ENCODE data around the gene LGI4. TPM values are rescaled to one million over a fixed set of nuclear protein-coding genes. Genes with fewer than 3 reads are reported as not detected.

The LGI4 gene
- polyA plus RNA-seq, 3 donors = 2.2 to 3.0 (median 2.3) TPM

DNA sequence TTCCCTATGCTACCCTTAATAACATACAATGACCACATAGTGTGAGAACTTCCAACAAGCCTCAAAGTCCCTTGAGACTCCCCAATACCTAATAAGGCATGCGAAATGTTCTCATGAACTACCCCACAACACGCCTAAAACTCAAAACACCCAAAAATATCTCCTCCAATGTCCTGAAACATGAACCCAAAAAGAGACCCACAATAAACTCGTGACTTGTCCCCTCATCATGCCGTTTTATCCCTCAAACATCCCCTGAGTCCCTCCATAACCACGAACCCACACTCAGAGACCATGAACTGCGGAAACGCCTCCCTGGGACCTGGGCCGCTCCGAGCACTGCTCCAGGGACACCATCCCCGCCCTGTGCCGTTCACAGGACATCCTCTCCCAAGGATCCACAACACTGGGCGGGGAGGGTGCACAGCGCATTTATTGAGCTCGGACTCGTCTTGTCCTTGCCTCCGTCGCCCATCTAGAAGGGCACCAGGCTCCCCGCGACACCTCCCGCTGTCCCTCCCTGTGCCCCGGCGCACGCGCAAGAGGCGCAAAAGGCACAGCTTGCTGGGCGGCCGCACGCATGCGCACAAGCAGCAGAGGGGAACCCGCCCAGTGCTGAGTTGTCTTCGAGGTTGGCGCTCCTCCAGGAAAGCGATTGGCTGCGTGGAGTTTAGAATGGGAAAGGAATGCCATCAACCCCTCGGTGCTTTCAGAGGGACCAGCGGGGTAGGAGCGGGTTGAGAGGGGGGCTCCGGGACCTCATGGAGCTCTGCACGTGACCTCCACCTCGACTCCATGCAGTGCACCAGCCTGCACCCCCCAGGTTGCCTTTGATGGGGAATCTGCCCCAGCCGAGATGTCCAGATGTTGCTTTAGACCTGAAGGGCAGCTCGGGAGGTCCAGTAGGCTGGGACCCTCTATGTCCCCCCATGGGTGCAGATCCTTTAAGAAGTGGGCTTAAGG, 10.5 kb downstream of the LGI4 start:
- peak in 1 of 3 donors; percentile 83 for DNase-seq (ENCODE audit: low read depth in 3 of 3, low spot score in 2 of 3)

DNA sequence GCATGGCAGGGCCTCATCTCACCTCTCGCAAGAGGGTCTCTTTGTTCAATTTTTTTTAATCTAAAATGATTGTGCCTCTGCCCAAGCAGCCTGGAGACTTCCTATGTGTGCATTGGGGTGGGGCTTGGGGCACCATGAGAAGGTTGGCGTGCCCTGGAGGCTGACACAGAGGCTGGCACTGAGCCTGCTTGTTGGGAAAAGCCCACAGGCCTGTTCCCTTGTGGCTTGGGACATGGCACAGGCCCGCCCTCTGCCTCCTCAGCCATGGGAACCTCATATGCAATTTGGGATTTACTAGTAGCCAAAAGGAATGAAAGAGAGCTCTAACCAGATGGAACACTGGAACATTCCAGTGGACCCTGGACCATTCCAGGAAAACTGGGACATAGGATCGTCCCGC, 11.3 kb downstream of the LGI4 start:
- DNase-seq (ENCODE audit: low read depth in 3 of 3, low spot score in 2 of 3) = no peak

DNA sequence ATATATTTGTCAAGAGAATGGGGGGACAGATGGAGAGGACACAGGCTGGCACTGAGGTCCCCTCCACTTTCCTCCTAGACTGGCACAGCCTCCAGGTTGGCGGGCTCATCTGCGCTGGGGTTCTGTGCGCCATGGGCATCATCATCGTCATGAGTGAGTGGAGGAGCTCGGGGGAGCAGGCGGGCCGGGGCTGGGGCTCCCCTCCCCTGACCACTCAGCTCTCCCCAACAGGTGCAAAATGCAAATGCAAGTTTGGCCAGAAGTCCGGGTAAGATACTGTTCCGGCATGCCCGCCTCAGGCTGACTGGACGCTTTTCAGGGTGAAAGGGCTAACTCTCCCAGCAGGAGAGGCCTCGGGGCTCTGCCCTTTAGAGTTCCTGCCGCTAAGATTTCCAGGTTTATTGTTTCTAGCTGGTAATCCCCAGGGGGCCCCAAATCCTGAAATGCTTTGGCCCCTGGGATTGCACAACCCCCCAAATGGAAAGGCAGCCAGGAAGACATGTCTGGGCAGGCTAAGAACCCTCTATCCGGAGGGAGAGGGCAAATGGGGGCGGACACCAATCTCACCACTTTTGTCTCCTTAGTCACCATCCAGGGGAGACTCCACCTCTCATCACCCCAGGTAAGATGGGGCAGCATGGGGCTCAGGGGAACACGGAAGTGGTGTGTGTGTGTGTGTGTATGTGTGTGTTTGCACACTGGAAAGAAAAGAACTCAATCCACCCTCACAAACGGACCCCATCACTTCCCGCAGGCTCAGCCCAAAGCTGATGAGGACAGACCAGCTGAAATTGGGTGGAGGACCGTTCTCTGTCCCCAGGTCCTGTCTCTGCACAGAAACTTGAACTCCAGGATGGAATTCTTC, 11.9 kb downstream of the LGI4 start:
- no peak for DNase-seq (ENCODE audit: low read depth in 3 of 3, low spot score in 2 of 3)

DNA sequence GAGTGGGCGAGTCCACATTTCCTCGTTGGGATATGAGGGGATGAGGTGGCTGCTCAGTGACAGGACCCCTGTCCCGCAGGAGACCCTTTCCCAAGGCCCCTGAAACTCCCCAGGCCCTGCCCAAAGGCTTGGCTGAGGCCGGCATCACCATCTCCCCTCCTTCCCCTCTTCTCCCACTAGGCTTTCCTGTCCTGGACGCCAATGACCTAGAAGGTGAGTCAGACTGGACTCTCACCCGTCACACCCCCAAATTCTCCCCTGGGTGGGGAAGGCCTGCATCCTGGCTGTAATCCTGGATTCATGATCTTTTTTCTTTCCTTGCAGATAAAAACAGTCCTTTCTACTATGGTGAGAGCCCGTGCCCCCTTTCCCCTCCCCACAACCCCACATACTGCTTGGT, 14.0 kb downstream of the LGI4 start:
- DNase-seq (ENCODE audit: low read depth in 3 of 3, low spot score in 2 of 3) = no peak

DNA sequence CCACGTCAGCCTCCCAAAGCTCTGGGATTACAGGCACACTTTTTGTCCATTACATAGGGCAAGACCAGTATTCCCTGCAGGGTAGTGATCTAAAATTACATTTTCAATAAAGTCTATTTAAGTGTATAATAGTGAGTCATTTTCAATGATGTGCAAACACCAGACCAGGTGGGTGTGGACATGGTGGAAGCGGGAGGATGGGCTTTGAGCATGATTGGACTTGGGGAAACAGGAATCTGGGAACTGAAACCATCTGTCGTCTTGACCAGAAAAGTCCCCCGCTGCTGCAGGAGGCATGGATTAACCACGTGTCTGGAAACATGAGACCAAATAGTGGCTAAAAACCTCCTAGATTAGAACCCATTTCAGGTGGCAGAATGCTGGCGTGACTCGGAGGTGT, 14.4 kb downstream of the LGI4 start:
- no peak for DNase-seq (ENCODE audit: low read depth in 3 of 3, low spot score in 2 of 3)

DNA sequence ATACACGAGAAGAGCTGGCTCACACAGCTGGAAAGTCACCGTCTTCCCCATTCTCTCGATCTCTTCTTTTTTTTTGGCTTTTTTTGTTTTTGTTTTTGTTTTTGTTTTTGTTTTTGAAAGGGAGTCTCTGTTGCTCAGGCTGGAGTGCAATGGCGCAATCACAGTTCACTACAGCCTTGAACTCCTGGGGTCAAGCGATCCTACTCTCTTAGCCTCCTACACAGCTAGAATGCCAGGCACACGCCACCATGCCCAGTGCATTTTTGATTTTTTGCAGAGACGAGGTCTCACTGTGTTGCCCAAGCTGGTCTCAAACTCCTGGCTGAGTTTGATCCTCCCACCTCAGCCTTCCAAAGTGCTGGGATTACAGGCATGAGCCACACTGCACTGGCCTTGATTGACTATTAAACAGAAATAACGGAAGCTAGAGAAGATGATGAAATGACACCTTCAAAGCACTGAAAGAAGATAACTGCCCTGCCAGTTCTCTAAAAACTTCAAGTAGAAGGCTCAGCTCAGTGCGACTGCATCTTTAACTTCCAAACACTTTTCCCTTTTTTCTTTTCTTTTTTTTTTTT, 15.2 kb downstream of the LGI4 start:
- no peak for DNase-seq (ENCODE audit: low read depth in 3 of 3, low spot score in 2 of 3)

DNA sequence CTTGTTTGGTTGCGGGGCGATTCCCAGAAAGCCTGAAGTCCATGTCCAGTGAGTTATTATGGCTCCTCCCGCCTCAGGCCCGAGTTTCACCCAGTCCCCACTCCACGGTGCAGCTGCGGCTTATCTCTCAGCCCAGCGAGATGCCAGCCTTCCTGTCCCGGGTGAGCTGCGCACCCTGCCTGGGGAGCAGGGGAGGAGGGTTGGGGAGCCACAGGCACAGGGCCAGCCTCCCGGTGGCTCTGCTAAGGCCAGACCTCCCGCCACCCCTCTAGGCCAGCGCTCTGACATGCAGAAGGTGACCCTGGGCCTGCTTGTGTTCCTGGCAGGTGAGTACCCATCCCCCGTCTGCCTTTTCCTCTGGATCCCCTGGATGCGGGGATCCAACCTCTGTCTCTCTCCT, 15.8 kb downstream of the LGI4 start:
- no peak for DNase-seq (ENCODE audit: low read depth in 3 of 3, low spot score in 2 of 3)

DNA sequence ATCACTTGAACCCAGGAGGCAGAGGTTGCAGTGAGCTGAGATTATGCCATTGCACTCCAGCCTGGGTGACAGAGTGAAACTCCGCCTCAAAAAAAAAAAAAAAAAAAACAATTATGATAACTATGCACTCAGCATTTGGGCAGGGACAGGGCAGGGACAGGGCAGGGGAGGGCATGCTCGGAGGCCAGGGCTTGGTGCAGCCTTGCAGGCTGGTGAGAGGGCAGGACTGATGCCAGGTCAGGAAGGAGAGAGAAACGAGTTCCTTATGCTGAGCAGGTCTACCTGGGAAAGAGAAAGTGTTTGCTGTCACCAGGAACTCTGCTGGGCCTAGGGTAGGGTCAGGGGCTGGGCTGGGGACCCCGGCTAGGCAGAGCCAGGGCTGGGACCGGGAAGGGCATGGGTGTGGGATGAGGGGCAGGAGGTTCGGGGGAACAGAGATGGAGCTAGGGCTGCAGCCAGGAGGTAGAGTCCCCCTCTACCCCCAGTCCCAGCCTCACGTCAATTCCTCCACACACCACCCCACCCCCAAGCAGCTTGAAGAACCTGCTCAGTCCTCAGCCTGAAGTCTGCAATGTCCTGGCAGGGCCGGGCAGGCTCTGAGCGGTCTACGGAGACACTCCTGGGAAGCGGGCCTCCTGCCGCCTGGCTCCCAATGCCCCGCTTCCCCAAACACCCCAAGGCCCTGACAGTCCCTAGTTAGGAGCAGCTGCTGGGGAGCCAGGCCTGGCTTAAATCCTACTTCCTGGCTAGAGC, 16.4 kb downstream of the LGI4 start:
- no peak for DNase-seq (ENCODE audit: low read depth in 3 of 3, low spot score in 2 of 3)

DNA sequence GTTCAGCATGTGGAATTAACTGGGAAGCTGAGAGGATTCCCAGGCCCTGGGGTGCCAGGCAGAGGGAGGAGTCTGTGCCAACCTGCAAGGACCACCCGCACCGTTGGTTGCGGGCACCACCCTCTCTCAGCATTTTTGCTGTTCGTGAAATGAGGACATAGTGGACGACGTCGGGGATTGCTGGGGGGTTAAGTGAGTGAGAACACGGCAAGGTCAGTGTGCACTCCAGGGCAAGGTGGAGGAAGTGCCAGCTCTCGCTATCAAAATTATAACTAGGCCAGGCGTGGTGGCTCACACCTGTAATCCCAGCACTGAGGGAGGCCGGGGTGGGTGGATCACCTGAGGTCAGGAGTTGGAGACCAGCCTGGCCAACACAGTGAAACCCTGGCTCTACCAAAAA, 17.1 kb downstream of the LGI4 start:
- DNase-seq (ENCODE audit: low read depth in 3 of 3, low spot score in 2 of 3) = no peak

DNA sequence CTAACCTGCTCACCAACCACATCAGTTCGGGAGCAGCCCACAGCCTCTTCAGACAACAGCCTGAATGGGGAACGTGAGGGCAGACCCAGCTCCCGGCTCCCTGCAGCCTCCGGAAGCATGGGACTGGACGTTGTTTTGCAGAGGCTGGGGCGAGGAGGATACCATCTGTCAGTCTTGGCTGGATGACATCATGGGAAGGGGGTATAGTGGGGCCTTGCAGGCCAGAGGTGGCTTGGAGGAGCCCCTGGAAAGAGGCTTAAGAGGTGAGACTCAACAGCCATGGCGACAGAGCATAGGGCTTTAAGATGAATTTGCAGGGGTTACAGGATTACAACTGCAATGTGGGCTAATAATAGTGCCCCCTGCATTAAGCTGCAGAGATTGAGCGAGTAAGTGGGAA, 17.7 kb downstream of the LGI4 start:
- DNase-seq (ENCODE audit: low read depth in 3 of 3, low spot score in 2 of 3) = no peak

DNA sequence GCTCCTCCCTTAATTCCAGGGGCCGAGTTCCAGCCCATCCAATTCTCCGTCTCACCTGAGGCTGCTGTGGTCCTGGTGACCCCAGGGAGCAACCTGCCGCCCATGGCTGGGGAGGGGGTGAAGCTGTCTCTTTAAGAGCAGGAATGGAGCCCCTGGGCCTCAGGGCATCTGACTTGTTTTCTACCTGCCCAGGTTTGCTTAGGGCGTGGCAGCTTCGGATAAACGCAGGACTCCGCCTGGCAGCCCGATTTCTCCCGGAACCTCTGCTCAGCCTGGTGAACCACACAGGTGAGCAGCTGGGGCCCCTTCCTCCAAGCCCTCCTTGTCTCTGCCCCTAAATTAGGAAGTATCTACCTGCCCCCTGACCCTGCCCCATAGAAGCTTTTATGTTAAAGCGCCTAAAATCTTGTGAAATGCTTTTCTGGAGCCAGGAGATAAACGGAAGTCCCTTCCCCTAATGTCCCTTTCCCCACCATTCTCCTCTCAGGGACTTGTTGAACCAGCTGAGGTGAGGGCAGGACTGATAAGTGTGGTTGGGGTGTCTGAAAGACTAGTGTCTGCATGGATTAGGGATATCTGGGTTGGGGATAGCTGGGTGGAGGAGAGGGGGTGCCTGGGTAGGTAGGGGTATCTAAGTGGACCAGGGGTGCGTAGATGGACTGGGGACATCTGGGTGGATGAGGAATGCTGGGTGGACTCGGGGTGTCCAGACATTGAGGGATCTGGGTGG, 18.6 kb downstream of the LGI4 start:
- no peak for DNase-seq (ENCODE audit: low read depth in 3 of 3, low spot score in 2 of 3)

DNA sequence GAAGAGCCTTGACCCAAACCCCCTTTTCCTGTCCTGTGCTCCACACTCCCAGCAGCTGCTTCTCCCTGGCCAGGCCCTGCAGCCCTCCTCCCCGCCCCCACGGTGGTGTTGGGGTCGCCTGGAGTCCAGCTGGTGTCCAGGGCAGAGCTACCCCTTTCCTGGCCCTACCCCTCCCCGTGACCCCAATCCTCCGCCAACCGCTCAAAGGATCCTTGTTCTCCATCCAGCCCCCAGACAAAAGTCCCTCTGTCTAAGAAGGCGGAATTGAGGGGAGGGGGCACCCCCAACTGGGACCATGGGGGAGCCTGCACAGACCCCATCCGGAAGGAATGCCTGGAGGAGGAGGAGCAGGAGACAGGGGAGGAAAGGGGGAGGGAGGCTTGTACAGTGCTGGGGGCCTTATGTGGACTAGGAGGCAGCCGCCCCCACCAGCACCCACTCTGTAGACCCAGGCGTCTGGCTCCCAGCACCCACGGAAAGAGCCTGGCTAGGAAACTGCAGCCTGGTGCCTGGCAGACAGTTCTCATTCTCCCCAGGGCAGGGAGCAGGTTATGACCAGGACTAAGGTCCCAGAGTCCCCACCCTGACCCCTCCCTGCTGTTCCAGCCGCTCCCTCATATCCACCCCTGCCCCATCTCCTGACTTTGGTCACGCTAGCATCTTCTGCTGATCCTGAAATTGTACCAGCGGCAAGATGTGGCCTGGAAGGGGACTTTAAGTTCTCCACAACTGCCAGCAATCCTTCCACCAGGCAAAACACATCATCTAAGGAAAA, 19.5 kb downstream of the LGI4 start, which contains the start of gene FXYD3:
TSS of gene FXYD3 (plus strand) at position 647 of the 775 bp plus-strand sequence. CDS start 3,554 bp downstream, outside the sequence.
- DNase-seq (ENCODE audit: low read depth in 3 of 3, low spot score in 2 of 3) = no peak

DNA sequence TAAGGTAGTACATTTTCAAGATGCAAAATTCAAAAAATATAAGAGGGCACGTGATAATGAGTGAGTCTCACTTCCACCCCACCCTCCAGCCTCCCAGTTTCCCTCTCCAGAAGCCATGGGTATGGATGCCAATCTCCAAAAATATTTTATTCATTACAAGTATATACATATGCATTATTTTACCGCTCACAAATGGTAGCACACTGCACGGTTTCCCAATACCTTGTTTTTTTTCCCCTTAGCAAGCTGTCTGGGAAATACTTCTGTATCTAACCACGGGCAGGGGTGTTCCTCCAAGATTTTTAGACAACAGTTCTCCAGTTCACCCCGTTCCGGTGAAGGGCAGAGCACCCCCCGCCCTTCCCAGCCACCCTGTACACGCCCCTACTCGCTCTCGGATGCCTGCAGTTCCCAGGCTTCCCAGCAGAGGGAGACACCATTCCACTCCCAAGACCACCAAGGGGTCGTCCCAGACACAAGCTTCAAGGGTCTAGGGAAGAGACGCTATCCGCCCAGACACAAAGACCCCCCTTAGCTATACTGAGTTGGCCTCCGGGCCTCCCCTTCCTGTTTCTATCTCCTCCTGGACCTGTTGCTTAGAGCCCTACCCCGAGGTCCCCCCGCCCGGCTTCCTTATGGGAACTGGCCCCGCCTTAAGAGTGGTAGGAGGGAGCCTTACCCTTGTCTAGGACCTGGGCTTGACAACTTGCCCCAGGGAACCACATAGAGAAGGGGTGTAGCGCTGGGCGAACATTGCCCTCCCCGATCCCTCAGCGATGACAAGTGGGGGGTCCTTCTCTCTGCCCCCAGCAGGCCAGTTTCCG, 20.3 kb downstream of the LGI4 start:
- peak in 2 of 3 donors; percentile 69 to 72 for DNase-seq (ENCODE audit: low read depth in 3 of 3, low spot score in 2 of 3)

DNA sequence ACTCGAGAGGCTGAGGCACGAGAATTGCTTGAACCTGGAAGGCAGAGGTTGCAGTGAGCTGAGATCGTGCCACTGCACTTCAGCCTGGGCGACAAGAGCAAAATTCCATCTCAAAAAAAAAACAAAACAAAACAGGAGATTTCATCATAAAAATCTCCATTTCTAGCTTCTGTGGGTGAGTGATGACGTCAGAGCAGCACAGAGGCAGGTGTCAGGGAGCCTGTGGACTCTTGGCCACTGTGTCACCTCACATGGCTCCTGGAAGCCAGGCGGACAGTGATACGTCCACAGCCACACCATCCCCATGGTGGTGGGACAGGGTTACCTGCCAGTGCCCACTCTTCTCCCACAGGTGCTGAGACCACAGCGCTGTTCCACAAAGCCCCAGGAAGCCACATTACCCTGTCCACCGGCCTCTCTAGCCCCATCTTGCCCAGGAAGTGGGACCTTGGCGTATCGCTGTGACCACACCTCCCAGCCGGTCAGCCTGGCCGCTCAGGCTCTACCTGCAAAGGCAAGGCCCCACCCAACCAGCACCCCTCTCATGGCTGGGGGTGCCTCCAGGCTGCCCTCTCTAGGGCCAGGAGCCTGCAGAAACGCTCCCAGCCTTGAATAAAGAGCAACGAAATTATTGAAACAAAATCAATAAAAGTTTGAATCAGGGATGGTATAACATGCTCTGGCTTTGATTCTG, 21.7 kb downstream of the LGI4 start:
- no peak for DNase-seq (ENCODE audit: low read depth in 3 of 3, low spot score in 2 of 3)

DNA sequence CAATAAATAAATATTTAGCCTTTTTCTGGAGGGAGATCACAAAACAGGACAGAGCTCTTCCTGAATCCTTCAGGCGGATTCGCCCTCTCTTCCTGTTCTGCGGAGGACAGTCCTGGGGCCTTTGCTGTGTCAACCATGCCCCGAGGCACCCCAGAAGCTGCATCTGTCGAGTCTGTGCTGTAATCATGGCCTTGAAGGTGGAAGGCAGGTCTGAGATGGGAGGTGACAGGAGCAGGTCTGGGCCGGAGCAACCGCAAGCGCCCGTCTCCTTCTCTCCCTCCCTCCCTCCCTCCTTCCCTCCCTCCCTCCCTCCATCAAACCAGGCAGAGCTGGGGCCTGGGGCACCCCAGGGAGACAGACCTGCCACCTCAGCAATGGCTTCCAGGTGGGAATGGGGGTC, 23.9 kb downstream of the LGI4 start:
- DNase-seq (ENCODE audit: low read depth in 3 of 3, low spot score in 2 of 3) = no peak

DNA sequence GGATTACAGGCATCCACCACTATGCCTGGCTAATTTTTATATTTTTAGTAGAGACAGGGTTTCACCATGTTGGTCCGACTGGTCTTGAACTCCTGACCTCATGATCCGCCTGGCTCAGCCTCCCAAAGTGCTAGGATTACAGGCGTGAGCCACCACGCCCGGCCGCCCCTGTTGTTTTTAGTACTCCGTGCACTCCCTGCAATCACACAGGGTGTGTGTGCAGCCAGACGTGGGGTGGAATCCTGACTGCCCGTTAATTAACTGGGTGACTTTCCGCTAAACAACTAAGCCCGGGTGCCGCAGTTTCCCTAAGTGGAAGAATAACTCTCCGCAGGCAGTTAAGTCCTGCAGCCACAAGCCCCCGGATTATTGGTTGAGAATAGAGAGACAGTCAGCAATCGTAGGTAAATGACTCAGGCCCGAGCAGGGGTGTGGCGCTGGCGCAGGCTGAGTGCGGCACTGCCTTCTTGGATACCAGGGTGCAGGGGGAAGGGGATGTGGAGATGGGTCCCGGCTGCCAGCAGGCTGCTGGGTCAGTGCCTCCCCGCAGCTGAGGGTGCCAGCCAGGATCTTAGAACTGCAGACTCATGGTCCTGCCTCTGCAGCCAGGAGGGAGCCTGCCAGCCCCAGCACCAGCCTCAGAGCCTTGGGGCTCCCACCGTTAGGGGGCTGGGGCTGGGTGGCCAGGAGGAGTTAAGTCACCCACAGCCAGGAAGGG, 25.3 kb downstream of the LGI4 start:
- DNase-seq (ENCODE audit: low read depth in 3 of 3, low spot score in 2 of 3) = no peak

DNA sequence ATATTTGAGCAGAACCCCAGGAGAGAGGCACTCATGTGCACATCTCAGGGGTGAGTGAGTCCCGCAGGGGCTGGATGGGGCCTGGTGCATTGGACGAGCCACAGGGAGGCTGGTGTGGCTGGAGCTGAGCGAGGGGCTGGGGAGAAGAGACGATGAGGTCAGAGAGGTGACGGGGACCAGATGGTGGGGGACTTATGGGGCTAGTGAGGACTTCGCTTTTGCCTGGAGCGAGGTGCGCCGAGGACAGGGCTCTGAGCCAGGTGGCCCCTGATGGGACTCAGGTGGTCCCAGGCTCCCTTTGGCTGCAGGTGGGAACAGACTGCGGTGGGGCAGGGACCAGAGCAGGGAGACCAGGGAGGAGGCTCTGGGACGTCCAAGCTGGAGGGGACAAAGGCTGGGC, 26.1 kb downstream of the LGI4 start:
- DNase-seq (ENCODE audit: low read depth in 3 of 3, low spot score in 2 of 3) = no peak

All from right renal cortex interstitium (tissue), 3 donors.